ENCODE measurements around the gene GNB1L.
"Not testable (repeated sequence)": the region's sequence is repeated elsewhere in the genome, so short reads cannot be mapped to it uniquely, and the experiment has no call there.

Gene GNB1L

DNA sequence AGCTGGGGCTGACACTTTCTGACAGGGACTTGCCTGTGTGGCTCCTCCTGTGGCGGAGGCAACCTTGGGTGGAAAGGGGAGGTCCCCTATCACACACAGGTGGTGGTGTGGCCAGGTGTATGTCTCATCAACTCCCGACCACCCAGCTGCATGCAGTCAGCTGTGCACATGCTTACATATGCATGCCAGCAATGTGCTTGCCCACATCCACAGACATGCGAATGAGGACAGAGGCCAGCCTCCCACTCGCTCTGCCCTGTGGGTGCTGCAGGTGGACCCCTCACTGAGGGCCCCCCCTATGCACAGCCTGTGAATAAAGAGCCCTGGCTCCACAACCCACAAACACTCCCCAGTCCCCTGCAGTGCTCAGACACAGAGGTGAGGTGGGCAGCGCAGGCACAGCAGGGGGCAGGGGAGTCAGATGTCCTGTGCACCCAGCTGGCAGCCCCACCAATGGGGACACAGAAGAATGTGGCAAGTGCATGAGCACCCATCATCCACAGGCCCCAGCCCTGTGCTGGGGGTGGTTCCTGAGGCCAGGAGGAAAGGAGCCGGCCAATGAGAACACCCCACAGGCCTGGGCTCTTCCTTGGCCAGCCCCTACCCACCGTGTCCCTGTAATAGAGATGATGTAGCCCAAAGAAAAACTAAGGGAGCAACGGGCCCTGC lies 9.5 kb downstream of the GNB1L start:
- no peak for DNase-seq (ENCODE audit: low read depth in 1 of 2, low spot score in 1 of 2)

DNA sequence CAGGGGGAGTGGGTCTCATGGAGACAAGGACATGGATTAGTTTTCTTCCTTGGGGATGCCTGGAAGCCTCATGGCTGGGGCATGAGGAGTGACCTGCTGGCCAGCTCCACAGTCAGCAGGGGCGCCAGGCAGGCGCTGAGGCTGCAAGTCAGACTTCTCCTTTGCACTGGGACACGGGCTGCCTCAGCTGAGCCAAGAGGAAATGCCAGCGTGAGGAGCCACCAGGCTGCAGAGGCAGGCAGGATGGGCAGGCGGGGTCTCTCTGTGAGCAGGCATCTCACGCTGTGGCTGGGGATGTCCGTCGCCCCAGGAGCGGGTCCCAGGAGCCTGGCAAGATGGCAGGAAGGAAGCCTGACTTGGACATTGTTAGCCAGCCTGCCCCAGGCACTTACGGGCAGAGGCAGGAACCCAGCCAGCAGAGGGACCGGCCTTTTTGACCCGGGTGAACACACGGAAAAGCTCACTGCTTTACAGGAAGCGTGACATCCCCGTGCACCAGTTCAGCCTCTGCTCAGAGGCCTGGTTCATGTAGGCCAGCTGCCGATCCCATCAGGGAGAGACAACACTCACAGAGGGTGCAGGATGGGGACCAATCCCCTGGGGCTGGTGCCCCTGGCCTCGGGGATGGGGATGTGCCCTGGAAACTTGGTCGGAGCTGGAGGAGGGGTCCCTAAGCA lies 10.2 kb downstream of the GNB1L start:
- DNase-seq (ENCODE audit: low read depth in 1 of 2, low spot score in 1 of 2) = no peak

DNA sequence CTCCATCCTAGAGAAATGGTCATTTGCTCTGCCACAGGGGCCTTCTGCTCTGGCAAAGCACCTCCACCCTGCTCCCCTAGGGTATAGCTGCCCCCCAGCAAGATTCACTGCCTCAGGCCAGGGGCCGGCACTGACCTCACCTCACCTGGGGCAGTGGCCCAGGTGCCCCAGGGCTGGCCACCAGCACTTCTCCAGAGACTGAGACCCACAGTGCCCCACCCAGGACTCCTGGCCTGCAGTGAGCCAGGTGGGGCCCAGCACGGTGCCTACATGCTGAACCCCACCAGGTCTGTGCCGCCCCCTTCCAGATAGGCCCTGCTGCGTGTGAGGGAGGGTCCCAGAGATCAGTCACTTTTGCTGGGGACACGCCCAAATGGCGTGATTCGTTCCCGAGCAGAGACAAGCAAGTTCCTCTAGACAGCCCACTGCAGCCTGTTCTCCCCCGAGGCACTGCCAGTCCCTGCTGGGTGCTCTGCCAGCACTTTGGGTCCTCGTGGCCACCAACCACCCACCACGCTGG lies 10.8 kb downstream of the GNB1L start:
- no peak for DNase-seq (ENCODE audit: low read depth in 1 of 2, low spot score in 1 of 2)

DNA sequence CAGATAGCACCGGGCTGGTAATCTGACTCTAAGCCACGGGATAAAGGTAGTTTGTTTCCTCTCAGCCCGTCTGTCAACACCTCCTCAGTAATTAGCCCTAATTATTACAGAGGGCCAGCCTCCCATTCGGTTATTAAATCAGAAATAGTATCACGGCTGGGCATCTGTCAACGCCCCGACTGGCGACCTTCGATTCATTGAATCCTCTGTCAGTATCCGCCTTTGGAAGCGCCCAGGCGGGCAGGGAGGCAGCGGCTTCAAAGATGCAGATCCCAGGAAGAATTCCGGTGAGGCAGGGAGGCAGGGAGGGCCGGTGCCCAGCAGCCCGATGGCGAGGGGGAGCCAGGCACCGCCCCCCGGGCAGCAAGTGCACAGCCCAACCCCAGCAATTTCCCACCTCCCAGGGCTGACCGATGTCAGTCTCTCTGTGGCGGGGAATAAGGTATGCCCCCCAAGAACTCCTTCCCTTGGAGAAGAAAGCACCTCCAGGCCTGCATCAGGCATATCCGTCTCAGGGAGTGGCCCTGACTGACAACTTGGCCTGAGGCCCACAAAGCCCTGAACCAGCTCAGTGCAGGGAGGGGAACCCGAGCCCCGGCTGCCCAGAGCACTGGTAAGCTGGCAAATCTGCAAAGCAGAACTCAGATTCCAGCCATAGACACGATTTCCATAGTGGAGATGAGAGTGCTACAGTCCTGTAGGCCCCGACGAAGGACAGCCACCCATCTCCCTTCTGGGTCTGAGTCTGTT lies 11.4 kb downstream of the GNB1L start:
- DNase-seq (ENCODE audit: low read depth in 1 of 2, low spot score in 1 of 2) = no peak

DNA sequence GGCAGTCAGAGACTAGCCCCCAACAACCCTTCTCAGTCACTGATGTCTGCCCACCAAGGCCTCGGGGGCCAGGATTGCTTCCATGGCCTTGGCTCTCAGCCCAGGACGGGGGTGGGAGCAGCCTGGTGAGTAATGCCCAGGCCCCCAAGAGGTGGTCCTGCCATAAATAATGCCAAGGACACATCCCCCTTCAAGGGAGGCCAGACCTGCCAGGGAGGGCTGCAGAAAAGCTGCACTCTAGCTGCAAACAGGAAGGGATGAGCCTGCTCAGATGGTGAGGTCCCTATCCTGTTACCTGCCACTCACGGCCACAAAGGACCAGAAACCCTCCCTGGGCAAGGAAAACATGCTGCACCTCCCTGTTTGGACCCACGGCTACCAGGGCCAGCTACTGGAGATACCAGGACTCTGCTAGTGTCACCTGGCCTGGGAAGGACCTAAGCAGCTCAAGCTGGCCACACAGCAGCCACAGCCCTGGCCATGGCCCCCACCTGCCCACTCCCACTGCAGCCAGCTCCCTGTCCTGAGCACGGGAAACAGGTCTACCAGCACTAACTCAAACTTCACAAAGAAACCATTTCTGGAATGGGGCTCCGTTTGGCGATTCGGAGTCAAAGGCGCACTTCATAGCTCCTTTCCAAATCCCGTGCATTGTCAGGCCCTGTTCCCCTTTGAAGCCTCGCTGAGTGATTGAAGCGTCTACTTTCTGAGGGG lies 12.1 kb downstream of the GNB1L start:
- DNase-seq (ENCODE audit: low read depth in 1 of 2, low spot score in 1 of 2) = no peak

DNA sequence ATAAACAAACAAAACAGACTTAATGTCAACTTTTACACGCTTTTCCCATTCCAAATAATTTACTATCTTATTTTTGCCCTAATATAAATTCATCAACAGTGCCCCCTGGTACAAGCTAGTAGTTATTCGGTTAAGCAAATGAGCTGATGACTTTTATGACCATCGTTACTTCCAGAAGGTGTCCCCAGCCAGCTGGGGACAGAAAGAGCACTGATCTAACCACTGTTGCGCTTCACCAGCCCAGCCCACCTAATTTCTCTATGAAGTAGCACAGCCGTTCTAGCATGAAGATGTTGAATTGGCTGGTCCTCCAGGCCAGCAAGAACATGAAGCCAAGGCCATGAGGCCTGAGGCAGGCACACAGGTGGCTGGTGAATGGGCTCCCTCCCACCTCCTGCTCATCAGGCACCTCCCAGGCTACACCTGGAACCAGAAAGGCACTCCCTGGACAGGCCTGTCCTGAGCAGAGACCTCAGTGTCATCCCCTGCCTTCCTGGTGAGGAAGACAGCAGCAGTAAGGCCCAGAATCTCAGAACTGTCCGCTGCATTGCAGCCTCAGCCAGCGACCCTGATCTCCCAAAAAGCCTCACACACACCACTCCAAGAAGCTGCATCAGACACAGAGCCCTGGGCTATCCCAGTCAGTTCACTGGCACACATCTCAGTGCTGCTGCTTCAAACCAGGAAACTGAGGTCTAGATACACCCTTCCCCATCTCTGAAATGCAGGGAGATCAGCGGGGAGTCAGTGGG lies 12.9 kb downstream of the GNB1L start:
- DNase-seq (ENCODE audit: low read depth in 1 of 2, low spot score in 1 of 2) = no peak

DNA sequence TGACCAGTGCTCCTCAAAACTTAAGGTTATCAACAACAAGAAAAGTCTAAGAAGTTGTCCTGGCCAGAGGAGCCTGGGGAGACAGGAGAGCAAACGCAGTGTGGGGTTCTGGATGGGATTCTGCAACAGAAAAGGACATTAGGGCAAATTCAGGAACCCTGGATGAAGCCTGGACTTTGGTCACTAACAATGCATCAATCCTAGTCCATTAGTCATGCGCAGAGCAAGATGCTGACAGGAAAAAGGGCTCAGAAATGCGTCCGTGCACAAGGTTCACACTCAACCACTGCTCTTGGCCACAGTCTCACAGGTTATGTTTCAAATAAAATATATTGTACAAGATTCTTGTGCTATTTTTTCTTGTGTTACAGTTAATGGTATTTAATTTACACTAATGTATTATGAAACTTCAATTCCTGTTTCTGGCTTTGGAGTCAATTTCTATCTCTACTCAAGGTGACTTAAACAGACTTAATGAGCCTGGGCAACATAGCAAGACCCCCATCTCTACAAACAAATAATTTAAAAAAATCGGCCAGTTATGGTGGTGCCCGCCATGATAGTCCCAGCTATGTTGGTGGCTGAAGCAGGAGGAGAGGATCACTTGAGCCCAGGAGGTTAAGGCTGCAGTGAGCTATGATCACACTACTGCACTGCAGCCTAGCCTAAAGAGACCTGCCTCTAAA lies 13.6 kb downstream of the GNB1L start:
- no peak for DNase-seq (ENCODE audit: low read depth in 1 of 2, low spot score in 1 of 2)

DNA sequence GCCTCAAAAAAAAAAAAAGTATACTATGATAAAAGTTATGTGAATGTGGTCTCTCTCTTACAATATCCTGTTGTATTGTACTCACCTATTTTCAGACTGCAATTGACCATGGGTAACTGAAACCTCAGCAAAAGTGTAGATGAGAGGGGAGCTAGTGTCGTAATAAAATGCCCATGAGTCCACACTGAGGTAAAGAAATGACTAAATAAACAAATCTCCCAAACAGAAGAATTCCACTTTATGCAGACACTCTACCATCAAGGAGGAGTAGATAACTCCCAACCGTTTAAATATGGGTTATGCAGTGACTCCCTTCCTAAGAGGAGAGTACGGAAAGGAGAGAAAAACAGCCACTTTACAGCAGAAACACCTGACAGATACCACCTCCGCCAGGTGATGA lies 14.6 kb downstream of the GNB1L start:
- no peak for DNase-seq (ENCODE audit: low read depth in 1 of 2, low spot score in 1 of 2)

DNA sequence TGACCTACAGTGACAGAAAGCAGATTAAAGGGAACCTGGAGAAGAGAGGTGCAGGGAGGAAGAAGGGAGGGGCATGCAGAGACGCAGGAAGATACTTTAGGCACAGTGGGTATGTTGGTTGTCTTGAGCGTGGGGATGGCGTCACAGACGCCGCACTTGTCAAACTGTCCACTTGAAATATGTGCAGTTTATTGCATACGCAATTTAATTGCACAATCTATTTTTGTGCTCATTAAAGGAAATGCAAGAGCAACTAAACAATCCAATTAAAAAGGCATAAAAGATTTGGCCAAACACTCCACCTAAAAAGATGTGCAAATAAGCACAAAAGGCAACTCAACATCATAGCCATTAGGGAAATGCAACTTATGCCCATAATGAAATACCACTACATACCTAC lies 16.8 kb downstream of the GNB1L start:
- no peak for DNase-seq (ENCODE audit: low read depth in 1 of 2, low spot score in 1 of 2)

DNA sequence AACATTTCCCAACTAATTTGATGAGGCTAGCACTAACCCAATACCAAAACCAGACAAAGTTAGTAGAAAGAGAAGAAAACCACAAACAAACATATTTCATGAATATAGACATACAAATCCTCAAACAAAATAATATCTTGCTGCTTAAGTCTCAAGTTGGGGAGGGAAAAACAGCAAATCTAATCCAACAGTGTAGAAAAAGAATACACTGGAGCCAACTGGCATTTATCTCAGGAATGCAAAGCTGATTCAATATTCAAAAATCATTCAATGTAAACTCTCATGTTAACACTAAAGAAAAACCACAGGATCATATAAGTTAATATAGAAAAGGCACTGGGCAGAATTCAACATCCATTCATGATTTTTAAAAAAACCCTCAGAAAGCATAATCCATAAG lies 18.2 kb downstream of the GNB1L start:
- no peak for DNase-seq (ENCODE audit: low read depth in 1 of 2, low spot score in 1 of 2)

DNA sequence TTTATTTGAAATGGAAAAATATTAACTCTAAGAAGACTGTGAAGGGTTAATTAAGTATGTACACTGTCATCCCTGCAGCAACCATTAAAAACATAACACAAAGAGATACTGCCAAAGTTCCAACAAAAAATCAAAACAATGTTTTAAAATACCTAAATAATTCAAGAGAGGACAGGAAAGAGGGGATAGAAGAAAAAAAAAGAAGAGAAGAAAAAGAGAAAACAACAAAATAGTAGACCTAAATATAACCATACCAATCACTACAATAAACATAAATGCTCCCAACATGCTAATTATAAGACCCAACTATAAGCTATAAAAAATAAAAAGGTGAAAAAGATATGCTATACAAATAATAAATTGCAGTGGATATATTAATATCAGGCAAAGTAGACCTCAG lies 20.1 kb downstream of the GNB1L start:
- no peak for DNase-seq (ENCODE audit: low read depth in 1 of 2, low spot score in 1 of 2)

DNA sequence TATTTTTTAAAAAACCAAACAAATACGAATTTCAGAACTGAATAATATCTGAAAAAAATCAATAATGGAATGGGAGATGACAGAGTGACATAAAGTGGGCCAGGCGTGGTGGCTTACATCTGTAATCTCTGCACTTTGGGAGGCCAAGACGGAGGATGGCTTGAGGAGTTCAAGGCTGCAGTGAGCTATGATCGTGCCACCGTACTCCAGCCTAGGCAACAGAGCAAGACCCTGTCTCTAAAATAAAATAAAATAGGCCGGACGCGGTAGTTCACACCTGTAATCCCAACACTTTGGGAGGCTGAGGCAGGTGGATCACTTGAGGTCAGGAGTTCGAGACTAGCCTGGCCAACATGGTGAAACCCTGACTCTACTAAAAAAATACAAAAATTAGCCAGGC lies 21.3 kb downstream of the GNB1L start:
- DNase-seq (ENCODE audit: low read depth in 1 of 2, low spot score in 1 of 2) = not testable (repeated sequence)

DNA sequence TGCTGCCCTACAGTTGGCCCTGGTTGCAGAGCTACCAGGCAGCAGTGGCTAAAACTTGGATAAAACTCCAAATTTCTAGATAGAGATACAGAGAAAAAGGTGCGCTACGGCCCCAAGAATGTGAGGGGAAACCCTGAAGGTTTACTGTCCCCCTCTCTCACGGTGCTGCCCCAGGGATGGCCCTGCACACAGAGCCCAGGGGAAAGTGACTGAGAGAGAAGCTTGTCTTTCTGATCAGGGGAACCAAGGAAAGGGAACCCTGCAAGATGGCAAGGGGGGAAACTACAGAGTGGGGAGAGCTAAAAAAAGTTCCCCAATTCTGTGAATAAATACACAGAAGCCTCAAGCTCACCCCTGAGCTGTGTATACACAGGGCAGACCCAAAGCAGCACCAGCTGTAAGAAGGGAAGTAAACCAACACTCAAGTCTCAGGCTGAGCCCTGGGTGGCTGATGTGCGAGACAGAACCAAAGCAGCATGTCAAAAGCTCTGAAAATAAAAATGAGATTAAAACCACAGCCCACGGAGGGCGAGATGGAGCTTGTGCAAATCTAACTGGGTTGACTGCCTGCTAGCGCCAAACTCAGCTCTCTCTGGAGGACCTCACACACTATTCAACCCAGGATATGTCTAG lies 22.1 kb downstream of the GNB1L start:
- DNase-seq (ENCODE audit: low read depth in 1 of 2, low spot score in 1 of 2) = peak in 1 of 2 donors; percentile 0

DNA sequence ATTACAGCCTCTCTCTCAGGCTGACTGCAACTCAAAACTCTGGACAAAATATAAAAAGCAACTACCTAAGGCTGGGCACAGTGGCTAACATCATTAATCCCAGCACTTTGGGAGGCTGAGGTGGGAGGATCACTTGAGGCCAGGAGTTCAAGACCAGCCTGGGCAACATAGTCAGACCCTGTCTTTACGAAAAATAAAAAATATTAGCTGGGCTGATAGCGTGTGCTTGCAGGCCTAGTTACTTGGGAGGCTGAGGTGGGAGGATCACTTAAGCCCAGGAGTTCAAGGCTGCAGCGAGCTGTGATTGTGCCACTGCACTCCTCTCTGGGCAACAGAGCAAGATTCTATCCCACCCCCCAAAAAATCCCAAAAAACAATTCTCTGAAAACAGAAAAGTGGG lies 22.7 kb downstream of the GNB1L start:
- DNase-seq (ENCODE audit: low read depth in 1 of 2, low spot score in 1 of 2) = not testable (repeated sequence)

DNA sequence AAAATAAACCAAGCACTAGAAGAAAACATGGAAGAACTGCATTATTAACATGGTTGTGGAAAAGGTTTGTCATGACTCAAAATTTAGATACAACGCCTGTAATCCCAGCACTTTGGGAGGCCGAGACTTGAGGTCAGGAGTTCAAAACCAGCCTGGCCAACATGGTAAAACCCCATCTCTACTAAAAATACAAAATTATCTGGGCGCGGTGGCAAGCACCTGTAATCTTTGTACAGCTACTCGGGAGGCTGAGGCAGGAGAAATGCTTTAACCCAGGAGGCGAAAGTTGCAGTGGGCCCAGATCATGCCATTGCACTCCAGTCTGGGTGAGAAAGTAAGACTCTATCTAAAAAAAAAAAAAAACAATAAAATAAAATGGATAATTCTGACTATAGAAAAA lies 23.7 kb downstream of the GNB1L start:
- DNase-seq (ENCODE audit: low read depth in 1 of 2, low spot score in 1 of 2) = no peak

DNA sequence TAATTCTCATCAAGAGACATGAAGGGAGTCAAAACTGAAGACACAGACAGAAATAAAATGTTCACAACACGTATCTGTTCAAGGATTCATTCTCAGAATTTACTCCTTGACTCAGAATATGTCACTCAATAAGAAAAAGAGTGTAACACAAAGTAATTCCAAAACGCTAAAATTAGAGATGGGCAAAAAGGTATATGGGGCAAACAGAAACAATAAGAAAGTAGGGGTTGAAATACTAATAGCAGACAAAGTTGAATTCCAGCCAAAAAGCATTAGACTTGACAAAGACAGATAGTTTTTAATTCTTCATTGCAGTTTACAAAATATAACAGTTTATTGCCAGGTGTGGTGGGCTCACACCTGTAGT lies 26.7 kb downstream of the GNB1L start:
- DNase-seq (ENCODE audit: low read depth in 1 of 2, low spot score in 1 of 2) = no peak

DNA sequence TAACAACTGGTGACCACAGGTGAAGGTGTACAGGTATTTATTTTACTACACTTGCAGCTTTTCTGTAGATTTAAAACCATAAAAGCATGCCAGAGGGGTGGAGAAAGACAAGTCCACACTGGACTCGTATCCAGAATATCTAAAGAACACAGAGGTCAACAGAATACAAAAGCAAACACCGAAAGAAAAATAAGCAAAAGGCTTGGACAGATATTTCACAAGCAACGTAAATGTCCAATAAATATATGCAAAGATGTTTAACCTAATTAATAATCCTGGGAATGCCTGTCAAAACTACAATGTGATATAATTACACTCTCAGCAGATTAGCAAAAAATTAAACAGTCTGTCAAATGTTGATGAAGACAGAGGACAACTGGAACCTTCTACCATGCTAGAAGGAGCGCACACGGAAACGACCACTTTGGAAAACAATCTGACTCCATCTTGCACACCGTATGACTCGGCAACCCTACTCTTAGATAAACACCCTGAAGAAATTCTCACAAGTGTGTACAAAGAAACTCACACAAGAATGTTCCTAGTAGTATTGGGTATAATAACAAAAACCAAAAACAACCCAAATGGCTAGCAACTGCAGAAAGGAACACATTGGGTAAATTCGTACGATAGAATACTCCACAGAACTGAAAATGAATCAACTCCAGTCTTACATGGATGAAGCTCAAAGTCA lies 27.2 kb downstream of the GNB1L start:
- no peak for DNase-seq (ENCODE audit: low read depth in 1 of 2, low spot score in 1 of 2)

DNA sequence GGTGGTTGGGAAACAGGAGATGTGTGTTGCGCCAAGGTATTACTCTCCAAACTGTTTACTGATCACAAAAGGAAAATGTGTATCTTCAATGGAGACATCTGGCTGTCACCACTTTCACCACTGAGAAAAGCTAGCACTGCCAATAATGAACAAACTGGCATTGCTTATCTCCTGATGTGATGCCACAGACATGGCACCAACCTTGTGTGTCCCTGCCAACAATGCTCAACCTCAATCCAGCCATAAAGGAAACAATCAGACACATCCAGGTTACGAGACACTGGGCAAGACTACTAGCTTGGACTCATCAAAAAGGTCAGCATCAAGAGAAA lies 28.1 kb downstream of the GNB1L start:
- DNase-seq (ENCODE audit: low read depth in 1 of 2, low spot score in 1 of 2) = no peak

DNA sequence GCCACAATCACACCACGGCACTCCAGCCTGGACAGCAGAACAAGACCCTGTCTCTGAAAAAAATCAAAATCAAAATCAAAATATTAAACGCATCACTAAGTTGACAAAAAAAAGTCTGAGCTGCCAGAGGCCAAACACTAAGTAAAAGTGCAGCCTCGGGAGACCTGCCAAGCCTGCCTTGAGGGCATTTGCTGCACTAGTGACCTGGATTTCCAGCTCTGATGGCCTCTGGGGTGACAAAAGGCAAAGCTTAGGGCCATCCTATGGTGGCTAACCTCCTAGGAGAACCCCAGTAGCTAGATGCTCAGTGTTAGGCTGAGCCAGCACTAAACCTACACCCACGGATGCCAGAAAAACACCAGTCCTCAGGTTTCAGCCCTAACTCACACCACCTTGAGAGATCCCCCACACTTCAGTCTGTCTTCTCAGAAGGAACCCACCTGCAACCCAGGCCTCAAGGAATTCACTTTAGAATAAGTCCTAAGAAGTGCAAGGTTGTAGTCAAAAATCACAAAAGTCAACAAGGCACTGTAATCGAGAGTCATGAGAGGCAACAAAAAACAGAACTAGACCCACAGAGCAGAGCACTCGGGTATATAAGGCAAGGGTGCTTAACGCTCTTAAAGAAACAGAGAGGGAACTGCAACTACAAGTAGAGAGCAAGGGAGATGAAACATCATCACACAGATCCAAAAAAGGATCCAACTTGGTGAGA lies 28.6 kb downstream of the GNB1L start:
- no peak for DNase-seq (ENCODE audit: low read depth in 1 of 2, low spot score in 1 of 2)
